ENCODE data around the gene RRAS.

The RRAS gene

DNA sequence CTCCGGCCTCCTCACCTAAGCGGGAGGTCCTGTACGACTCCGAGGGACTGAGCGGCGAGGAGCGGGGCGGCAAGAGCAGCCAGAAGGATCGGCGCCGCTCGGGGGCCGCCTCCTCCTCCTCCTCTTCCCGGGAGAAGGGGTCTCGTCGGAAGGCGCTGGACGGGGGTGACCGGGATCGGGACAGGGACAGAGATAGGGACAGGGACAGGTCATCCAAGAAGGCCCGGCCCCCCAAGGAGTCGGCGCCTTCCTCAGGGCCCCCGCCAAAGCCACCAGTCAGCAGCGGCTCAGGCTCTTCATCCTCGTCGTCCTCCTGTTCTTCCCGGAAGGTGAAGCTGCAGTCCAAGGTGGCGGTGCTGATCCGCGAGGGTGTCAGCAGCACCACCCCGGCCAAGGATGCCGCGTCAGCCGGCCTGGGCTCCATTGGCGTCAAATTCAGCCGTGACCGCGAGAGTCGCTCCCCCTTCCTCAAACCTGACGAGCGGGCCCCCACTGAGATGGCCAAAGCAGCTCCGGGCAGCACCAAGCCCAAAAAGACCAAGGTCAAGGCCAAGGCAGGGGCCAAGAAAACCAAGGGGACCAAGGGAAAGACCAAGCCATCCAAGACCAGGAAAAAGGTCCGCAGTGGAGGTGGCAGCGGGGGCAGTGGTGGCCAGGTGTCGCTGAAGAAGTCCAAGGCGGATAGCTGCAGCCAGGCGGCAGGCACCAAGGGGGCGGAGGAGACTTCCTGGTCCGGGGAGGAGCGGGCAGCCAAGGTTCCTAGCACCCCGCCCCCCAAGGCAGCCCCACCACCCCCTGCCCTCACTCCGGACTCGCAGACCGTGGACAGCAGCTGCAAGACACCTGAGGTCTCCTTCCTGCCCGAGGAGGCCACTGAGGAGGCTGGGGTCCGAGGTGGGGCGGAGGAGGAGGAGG, 12.9 kb upstream of the RRAS start:
- H3K9me3 ChIP-seq (ENCODE audit: insufficient read depth, low read length): no peaks in the 10 kb centered on the region
- H3K4me2 ChIP-seq (ENCODE audit: low read depth, low read length, poor library complexity, severe bottlenecking): no peak overlapping the region
- H3K9me2 ChIP-seq (replicated peaks; ENCODE audit: insufficient read depth, low read length): no peaks in the 10 kb centered on the region
- no peaks in the 10 kb centered on the region for H3F3A ChIP-seq (ENCODE audit: insufficient read depth)
- no peaks in the 10 kb centered on the region; the same call in 1 of the 2 replicates for H3K36me3 ChIP-seq (ENCODE audit: low read length)
- no peaks in the 10 kb centered on the region for H3K79me2 ChIP-seq (ENCODE audit: insufficient read depth, low read length)
- no peak for TF ChIP-seq EZH2phosphoT487 (conservative IDR thresholded peaks at IDR 0.05; ENCODE audit: low read length)
- TF ChIP-seq, protein P1, sequence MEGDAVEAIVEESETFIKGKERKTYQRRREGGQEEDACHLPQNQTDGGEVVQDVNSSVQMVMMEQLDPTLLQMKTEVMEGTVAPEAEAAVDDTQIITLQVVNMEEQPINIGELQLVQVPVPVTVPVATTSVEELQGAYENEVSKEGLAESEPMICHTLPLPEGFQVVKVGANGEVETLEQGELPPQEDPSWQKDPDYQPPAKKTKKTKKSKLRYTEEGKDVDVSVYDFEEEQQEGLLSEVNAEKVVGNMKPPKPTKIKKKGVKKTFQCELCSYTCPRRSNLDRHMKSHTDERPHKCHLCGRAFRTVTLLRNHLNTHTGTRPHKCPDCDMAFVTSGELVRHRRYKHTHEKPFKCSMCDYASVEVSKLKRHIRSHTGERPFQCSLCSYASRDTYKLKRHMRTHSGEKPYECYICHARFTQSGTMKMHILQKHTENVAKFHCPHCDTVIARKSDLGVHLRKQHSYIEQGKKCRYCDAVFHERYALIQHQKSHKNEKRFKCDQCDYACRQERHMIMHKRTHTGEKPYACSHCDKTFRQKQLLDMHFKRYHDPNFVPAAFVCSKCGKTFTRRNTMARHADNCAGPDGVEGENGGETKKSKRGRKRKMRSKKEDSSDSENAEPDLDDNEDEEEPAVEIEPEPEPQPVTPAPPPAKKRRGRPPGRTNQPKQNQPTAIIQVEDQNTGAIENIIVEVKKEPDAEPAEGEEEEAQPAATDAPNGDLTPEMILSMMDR (IDR thresholded peaks at IDR 0.05; ENCODE audit: insufficient read depth, low read length, poor library complexity, severe bottlenecking): no peak
- H3K27me3 ChIP-seq (ENCODE audit: low read length): no peaks in the 10 kb centered on the region
- no peak overlapping the region for H2AFZ ChIP-seq (ENCODE audit: low read depth, low read length, severe bottlenecking)
- H3K9ac ChIP-seq (ENCODE audit: low read length): no peak overlapping the region
- H4K20me1 ChIP-seq (ENCODE audit: low read depth, low read length): no peaks in the 10 kb centered on the region
- H3K27ac ChIP-seq (ENCODE audit: low read depth, low read length): no peak overlapping the region
- H3K4me3 ChIP-seq (ENCODE audit: insufficient read depth, low read length, poor library complexity, severe bottlenecking): no peak overlapping the region

DNA sequence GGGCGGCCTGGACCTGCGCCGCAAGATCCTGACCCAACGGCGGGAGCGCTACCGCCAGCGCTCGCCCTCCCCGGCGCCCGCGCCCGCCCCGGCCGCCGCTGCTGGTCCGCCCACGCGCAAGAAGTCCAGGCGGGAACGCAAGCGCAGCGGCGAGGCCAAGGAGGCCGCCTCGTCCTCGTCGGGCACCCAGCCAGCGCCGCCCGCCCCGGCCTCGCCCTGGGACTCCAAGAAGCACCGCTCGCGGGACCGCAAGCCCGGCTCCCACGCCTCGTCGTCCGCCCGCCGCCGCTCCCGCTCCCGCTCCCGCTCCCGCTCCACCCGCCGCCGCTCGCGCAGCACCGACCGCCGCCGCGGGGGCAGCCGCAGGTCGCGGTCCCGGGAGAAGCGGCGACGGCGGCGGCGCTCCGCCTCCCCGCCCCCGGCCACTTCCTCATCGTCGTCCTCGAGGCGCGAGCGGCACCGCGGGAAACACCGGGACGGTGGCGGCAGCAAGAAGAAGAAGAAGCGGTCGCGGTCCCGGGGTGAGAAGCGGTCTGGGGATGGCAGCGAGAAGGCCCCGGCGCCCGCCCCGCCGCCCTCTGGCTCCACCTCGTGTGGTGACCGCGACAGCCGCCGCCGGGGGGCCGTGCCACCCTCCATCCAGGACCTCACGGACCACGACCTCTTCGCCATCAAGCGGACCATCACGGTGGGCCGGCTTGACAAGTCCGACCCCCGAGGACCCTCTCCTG, 12.0 kb upstream of the RRAS start:
- H3K79me2 ChIP-seq (ENCODE audit: insufficient read depth, low read length): no peaks in the 10 kb centered on the region

DNA sequence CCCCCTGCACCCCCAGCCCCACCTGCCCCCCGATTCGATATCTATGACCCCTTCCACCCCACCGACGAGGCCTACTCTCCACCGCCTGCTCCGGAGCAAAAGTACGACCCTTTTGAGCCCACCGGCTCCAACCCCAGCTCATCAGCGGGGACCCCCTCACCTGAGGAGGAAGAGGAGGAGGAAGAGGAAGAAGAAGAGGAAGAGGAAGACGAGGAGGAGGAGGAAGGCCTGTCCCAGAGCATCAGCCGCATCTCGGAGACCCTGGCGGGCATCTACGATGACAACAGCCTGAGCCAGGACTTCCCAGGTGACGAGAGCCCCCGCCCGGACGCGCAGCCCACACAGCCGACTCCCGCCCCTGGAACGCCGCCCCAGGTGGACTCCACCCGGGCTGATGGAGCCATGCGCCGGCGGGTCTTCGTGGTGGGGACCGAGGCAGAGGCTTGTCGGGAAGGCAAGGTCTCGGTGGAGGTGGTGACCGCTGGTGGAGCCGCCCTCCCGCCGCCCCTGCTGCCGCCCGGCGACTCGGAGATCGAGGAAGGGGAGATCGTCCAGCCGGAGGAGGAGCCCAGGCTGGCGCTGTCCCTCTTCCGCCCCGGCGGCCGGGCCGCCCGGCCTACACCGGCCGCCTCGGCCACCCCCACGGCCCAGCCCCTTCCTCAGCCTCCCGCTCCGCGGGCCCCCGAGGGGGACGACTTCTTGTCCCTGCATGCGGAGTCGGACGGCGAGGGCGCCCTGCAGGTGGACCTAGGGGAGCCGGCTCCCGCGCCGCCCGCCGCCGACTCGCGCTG, 11.3 kb upstream of the RRAS start:
- Histone ChIP-seq H3K36me3 (ENCODE audit: low read length) (no peaks in the 10 kb centered on the region; the same call in 1 of the 2 replicates), H3K4me2 (ENCODE audit: low read depth, low read length, poor library complexity, severe bottlenecking) (no peak overlapping the region), H4K20me1 (ENCODE audit: low read depth, low read length) (no peaks in the 10 kb centered on the region), H3K27me3 (ENCODE audit: low read length) (no peaks in the 10 kb centered on the region), H3K9me3 (ENCODE audit: insufficient read depth, low read length) (no peaks in the 10 kb centered on the region), H3F3A (ENCODE audit: insufficient read depth) (no peaks in the 10 kb centered on the region), H3K4me3 (ENCODE audit: insufficient read depth, low read length, poor library complexity, severe bottlenecking) (no peak overlapping the region), H3K9ac (ENCODE audit: low read length) (no peak overlapping the region), H2AFZ (ENCODE audit: low read depth, low read length, severe bottlenecking) (no peak overlapping the region), H3K79me2 (ENCODE audit: insufficient read depth, low read length) (no peaks in the 10 kb centered on the region), H3K27ac (ENCODE audit: low read depth, low read length) (no peak overlapping the region), H3K9me2 (replicated peaks; ENCODE audit: insufficient read depth, low read length) (no peaks in the 10 kb centered on the region)
- no peak for TF ChIP-seq EZH2phosphoT487 (conservative IDR thresholded peaks at IDR 0.05; ENCODE audit: low read length)
- TF ChIP-seq, protein P1 (IDR thresholded peaks at IDR 0.05; ENCODE audit: insufficient read depth, low read length, poor library complexity, severe bottlenecking): no peak

More for the DNA sequence above, 12.0 kb upstream of the RRAS start:
- Histone ChIP-seq H3K9me3 (ENCODE audit: insufficient read depth, low read length) (no peaks in the 10 kb centered on the region), H2AFZ (ENCODE audit: low read depth, low read length, severe bottlenecking) (no peak overlapping the region), H3K27me3 (ENCODE audit: low read length) (no peaks in the 10 kb centered on the region), H3F3A (ENCODE audit: insufficient read depth) (no peaks in the 10 kb centered on the region), H3K9ac (ENCODE audit: low read length) (no peak overlapping the region), H4K20me1 (ENCODE audit: low read depth, low read length) (no peaks in the 10 kb centered on the region), H3K27ac (ENCODE audit: low read depth, low read length) (no peak overlapping the region), H3K4me2 (ENCODE audit: low read depth, low read length, poor library complexity, severe bottlenecking) (no peak overlapping the region), H3K9me2 (replicated peaks; ENCODE audit: insufficient read depth, low read length) (no peaks in the 10 kb centered on the region), H3K36me3 (ENCODE audit: low read length) (no peaks in the 10 kb centered on the region; the same call in 1 of the 2 replicates), H3K4me3 (ENCODE audit: insufficient read depth, low read length, poor library complexity, severe bottlenecking) (no peak overlapping the region)
- TF ChIP-seq, protein P1 (IDR thresholded peaks at IDR 0.05; ENCODE audit: insufficient read depth, low read length, poor library complexity, severe bottlenecking): no peak
- no peak for TF ChIP-seq EZH2phosphoT487 (conservative IDR thresholded peaks at IDR 0.05; ENCODE audit: low read length)

Data from SU-DHL-6 (cell line).